HEK293T (cell line): Measurements from ENCODE around the gene TBC1D24.

Source experiments
- CTCF ChIA-PET: fragments of 350-600 bp; formaldehyde crosslinking; extraction: SDS; loops from one replicate; lab custom pipeline; 2021; ENCODE audit warnings: antibody characterized with exemption, inconsistent platforms; lab: Yijun Ruan, JAX
- POLR2A ChIA-PET: fragments of 350-600 bp; formaldehyde crosslinking; extraction: SDS; loops from one replicate; lab custom pipeline; 2020; ENCODE audit warnings: antibody characterized with exemption, inconsistent platforms; lab: Yijun Ruan, JAX
- DNase-seq: peaks from one replicate; pipeline ENCODE4 v3.0.0; 2012; ENCODE audit warnings: mixed read lengths; ENCODE audit errors: extremely low spot score
- ARNT ChIP-seq: fragments of 450-650 bp; IDR thresholded peaks from 2 replicates; pipeline ENCODE4 v1.6.1; 2017; ENCODE audit warnings: mild to moderate bottlenecking
- BHLHE40 ChIP-seq: fragments of 450-650 bp; IDR thresholded peaks from 2 replicates; pipeline ENCODE4 v1.6.1; 2016; ENCODE audit warnings: mild to moderate bottlenecking, moderate library complexity, borderline replicate concordance
- CTBP1 ChIP-seq: fragments of 450-650 bp; IDR thresholded peaks from 2 replicates; pipeline ENCODE4 v1.6.1; 2016; ENCODE audit warnings: borderline replicate concordance
- ELF4 ChIP-seq: fragments of 450-650 bp; IDR thresholded peaks from 2 replicates; pipeline ENCODE4 v1.6.1; 2017; ENCODE audit warnings: antibody characterized with exemption
- FOXA1 ChIP-seq: fragments of 450-650 bp; IDR thresholded peaks from 2 replicates; pipeline ENCODE4 v1.6.1; 2016; ENCODE audit warnings: mild to moderate bottlenecking
- FOXK2 ChIP-seq: fragments of 450-650 bp; IDR thresholded peaks from 2 replicates; pipeline ENCODE4 v1.6.1; 2016; ENCODE audit warnings: mild to moderate bottlenecking
- FOXM1 ChIP-seq: fragments of 450-650 bp; IDR thresholded peaks from 2 replicates; pipeline ENCODE4 v1.6.1; 2017; ENCODE audit warnings: mild to moderate bottlenecking, borderline replicate concordance
- HDGF ChIP-seq: fragments of 450-650 bp; IDR thresholded peaks from 2 replicates; pipeline ENCODE4 v1.6.1; 2017; ENCODE audit warnings: antibody characterized with exemption, borderline replicate concordance
- L3MBTL2 ChIP-seq: fragments of 450-650 bp; conservative IDR thresholded peaks from 2 replicates; pipeline ENCODE4 v1.6.1; 2016; ENCODE audit warnings: mild to moderate bottlenecking
- LEF1 ChIP-seq: fragments of 450-650 bp; IDR thresholded peaks from 2 replicates; pipeline ENCODE4 v1.6.1; 2017; ENCODE audit warnings: mild to moderate bottlenecking, borderline replicate concordance
- NFRKB ChIP-seq: fragments of 450-650 bp; IDR thresholded peaks from 2 replicates; pipeline ENCODE4 v1.6.1; 2016; ENCODE audit warnings: mild to moderate bottlenecking, moderate library complexity
- SP1 ChIP-seq: fragments of 450-650 bp; IDR thresholded peaks from 2 replicates; pipeline ENCODE4 v1.6.1; 2017
- SUZ12 ChIP-seq: fragments of 450-650 bp; IDR thresholded peaks from 2 replicates; pipeline ENCODE4 v1.6.1; 2016; ENCODE audit warnings: mild to moderate bottlenecking
- TARDBP ChIP-seq: fragments of 450-650 bp; IDR thresholded peaks from 2 replicates; pipeline ENCODE4 v1.6.1; 2016
- ZNF384 ChIP-seq: fragments of 450-650 bp; IDR thresholded peaks from 2 replicates; pipeline ENCODE4 v1.6.1; 2016
- TF ChIP-seq, protein P1 (sequence below): fragments of 450-650 bp; IDR thresholded peaks from 2 replicates; pipeline ENCODE4 v1.6.1; 2016

The TBC1D24 gene

DNA sequence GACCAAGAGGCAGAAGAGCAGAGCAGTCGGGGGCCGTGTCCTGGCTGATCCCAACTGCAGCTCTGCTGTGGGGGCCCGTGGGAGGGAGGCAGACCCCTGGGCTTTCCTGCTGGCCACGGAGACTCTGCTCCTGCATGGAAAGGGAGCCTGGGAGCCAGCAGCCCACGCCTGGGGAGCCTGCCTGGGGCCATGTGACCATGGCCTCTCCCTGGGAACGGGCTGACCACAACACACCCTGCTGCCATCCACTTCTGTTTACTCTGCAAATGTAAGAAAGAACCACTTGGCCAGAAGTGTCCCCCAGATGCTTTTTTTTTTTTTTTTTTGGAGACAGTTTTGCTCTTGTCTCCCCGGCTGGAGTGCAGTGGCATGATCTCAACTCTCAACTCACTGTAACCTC, 17.0 kb upstream of the TBC1D24 start:
- TF ChIP-seq HDGF: no peak
- no peak for TF ChIP-seq L3MBTL2
- no peak for TF ChIP-seq BHLHE40
- TF ChIP-seq ARNT: no peak
- no peak for TF ChIP-seq ELF4
- TF ChIP-seq NFRKB: no peak
- DNase-seq: no peak
- ChIA-PET POLR2A (interaction anchor here (0.8 to 5.1 kb wide), 3 partner anchors 9 to 17 kb away, joined by 3 to 70 read pairs (median 3); partner anchors contain the start of genes NTN3 and TBC1D24), CTCF (interaction anchor here (0.6 kb wide), 1 partner anchor 17 kb away, joined by 4 read pairs; no protein-coding TSS in a partner anchor)

- no peak for DNase-seq
- POLR2A ChIA-PET: interaction anchor here (0.7 to 5.1 kb wide), 15 partner anchors 8 to 189 kb away, joined by 3 to 70 read pairs (median 6); partner anchors contain the start of genes ATP6V0C, CCNF, NTN3 and TBC1D24
- CTCF ChIA-PET: interaction anchor here (0.5 to 0.6 kb wide), 2 partner anchors 18 to 46 kb away, joined by 3 to 4 read pairs; no protein-coding TSS in a partner anchor
- TF ChIP-seq, protein P1, sequence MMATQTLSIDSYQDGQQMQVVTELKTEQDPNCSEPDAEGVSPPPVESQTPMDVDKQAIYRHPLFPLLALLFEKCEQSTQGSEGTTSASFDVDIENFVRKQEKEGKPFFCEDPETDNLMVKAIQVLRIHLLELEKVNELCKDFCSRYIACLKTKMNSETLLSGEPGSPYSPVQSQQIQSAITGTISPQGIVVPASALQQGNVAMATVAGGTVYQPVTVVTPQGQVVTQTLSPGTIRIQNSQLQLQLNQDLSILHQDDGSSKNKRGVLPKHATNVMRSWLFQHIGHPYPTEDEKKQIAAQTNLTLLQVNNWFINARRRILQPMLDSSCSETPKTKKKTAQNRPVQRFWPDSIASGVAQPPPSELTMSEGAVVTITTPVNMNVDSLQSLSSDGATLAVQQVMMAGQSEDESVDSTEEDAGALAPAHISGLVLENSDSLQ: no peak
- no peak for TF ChIP-seq ARNT
- TF ChIP-seq SP1: no peak
- TF ChIP-seq BHLHE40: no peak
- no peak for TF ChIP-seq TARDBP
- no peak for TF ChIP-seq ELF4
- no peak for TF ChIP-seq NFRKB
- no peak for TF ChIP-seq CTBP1
- no peak for TF ChIP-seq LEF1
- no peak for TF ChIP-seq HDGF
- no peak for TF ChIP-seq ZNF384
- TF ChIP-seq FOXM1: no peak
- no peak for TF ChIP-seq SUZ12
- TF ChIP-seq L3MBTL2: no peak
- no peak for TF ChIP-seq FOXA1
- no peak for TF ChIP-seq FOXK2
Measured at GRCh38 chr16:2458887-2459646, 15.9 kb upstream of the TBC1D24 start.

- CTCF ChIA-PET: interaction anchor here (0.5 kb wide), 1 partner anchor 47 kb away, joined by 3 read pairs; no protein-coding TSS in a partner anchor
- TF ChIP-seq FOXK2: no peak
- peak; percentile 68 for TF ChIP-seq L3MBTL2
- POLR2A ChIA-PET: interaction anchor here (0.7 to 5.1 kb wide), 15 partner anchors 9 to 223 kb away, joined by 3 to 70 read pairs (median 6); partner anchors contain the start of genes ATP6V0C, CCNF, KCTD5 and NTN3
- peak; percentile 96 for DNase-seq
Measured at GRCh38 chr16:2459647-2460390, 15.1 kb upstream of the TBC1D24 start, which contains the start of gene TEDC2. TSS of gene TEDC2 (plus strand) at chr16:2460109. CDS start at chr16:2460145, 36 bp downstream.

GRCh38 chr16:2460391-2460713, 14.6 kb upstream of the TBC1D24 start:
- POLR2A ChIA-PET: interaction anchor here (0.7 to 5.1 kb wide), 13 partner anchors 10 to 222 kb away, joined by 3 to 70 read pairs (median 7); partner anchors contain the start of genes CCNF, KCTD5, NTN3 and TBC1D24
- TF ChIP-seq L3MBTL2: 0 out of 2 replicates have a peak, but pooled peaks have one; percentile 11
- TF ChIP-seq FOXK2: no peak
- TF ChIP-seq, protein P1: no peak
- CTCF ChIA-PET: no interaction called here
- DNase-seq: no peak

- DNase-seq: no peak
- TF ChIP-seq FOXM1 (no peak), TARDBP (no peak), ARNT (no peak), LEF1 (no peak), ELF4 (no peak), BHLHE40 (no peak), L3MBTL2 (no peak), NFRKB (no peak), CTBP1 (no peak), ZNF384 (no peak), SP1 (no peak)
- TF ChIP-seq, protein P1: no peak
- ChIA-PET CTCF (no interaction called here), POLR2A (interaction anchor here (1.5 to 5.1 kb wide), 4 partner anchors 9 to 191 kb away, joined by 7 to 70 read pairs (median 10); partner anchors contain the start of genes NTN3 and TBC1D24)
Measured at GRCh38 chr16:2460916-2461315, 14.0 kb upstream of the TBC1D24 start.

GRCh38 chr16:2462031-2462866, 12.7 kb upstream of the TBC1D24 start:
- CTCF ChIA-PET: no interaction called here
- POLR2A ChIA-PET: interaction anchor here (1.0 kb wide), 1 partner anchor 11 kb away, joined by 3 read pairs; no protein-coding TSS in a partner anchor
- TF ChIP-seq ARNT (no peak), SP1 (no peak), FOXA1 (no peak), CTBP1 (no peak), HDGF (no peak), ZNF384 (no peak), FOXM1 (no peak), SUZ12 (no peak)
- DNase-seq: no peak
